Activated CD4-positive, alpha-beta T cell treated with anti-CD3 and anti-CD28 coated beads for 36 hours (primary cell): ENCODE data around the gene C6orf62. TPM values are rescaled to one million over a fixed set of nuclear protein-coding genes. Genes with fewer than 3 reads are reported as not detected.
"Not testable (repeated sequence)": the region's sequence is repeated elsewhere in the genome, so short reads cannot be mapped to it uniquely, and the experiment has no call there.

Experiments
- ATAC-seq: fragments of 200-7000 bp; cut with Tn5 transposase; one replicate; pipeline ENCODE4 v1.10.0; 2021; ENCODE audit warnings: mild to moderate bottlenecking, moderate library complexity
- CTCF ChIA-PET: fragments of 350-600 bp; sonication (Branson Sonifier 250); formaldehyde crosslinking; loops from one replicate; lab custom pipeline; 2021; ENCODE audit warnings: antibody characterized with exemption; lab: Charles Lee
- POLR2A ChIA-PET: fragments of 350-600 bp; sonication (Branson Sonifier 250); formaldehyde crosslinking; loops from one replicate; lab custom pipeline; 2021; ENCODE audit warnings: antibody characterized with exemption, inconsistent platforms; lab: Charles Lee
- DNase-seq: peaks from one replicate; pipeline ENCODE4 v3.0.0-alpha.2; 2020
- H3K27ac Mint-ChIP-seq: one replicate; pipeline ENCODE4 v1.8.0; 2021; ENCODE audit warnings: mixed read lengths
- H3K27me3 Mint-ChIP-seq: one replicate; pipeline ENCODE4 v1.8.0; 2021; ENCODE audit warnings: mixed read lengths
- H3K36me3 Mint-ChIP-seq: one replicate; pipeline ENCODE4 v1.8.0; 2021; ENCODE audit warnings: low read depth, mixed read lengths
- H3K4me1 Mint-ChIP-seq: one replicate; pipeline ENCODE4 v1.8.0; 2021; ENCODE audit warnings: mixed read lengths
- H3K4me3 Mint-ChIP-seq: one replicate; pipeline ENCODE4 v1.8.0; 2021; ENCODE audit warnings: mild to moderate bottlenecking, moderate library complexity, mixed read lengths
- H3K9me3 Mint-ChIP-seq: one replicate; pipeline ENCODE4 v1.8.0; 2021; ENCODE audit warnings: low read depth, mixed read lengths
- intact Hi-C, 2 experiments: fragments of 100-400 bp; cut with DNase I in 1 of 2; cut with micrococcal nuclease in 1 of 2; formaldehyde crosslinking; loops; one replicate each; pipeline versions ENCODE4 v1.14.2 to v1.15.1; 2022 to 2024; cut with DNase I, micrococcal nuclease
- total RNA-seq, 2 experiments: library from RNA; stranded (reverse); gene quantifications; one replicate each; pipeline ENCODE4 v1.2.3, GENCODE V29; 2021

The C6orf62 gene
- total RNA-seq, 2 experiments from 2014 or later = 141 to 147 TPM

DNA sequence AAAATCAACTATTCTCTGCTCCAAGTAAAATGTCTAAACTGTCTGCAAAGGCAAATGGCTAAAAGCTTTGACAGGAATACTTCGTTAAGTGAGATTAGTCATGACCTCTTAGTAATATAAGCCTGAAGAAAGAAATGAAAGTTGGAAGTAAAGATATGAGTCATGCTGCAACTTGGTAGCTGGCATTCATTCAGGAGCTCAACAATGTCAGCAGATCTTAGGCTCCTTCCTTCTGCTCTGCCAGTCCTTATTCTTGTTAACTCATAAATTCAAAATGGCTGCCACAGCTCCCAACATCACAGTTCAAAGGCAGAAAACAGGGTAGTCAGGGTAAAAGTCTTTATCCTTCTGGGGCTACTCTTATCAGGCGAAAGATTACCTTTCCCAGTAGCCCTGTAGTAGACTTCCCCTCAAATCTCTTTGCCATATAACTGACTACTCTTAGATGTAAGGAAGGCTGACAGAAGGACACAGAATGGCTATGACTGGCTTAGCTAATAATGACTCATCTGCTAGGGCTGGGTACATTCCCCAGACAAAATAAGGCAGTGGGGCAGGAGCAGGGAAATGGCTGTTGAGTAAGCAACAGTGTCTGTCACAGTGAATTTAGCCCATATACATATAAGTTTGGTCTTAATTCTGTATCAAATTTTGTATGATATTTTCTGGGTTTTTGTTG lies 24.4 kb upstream of the C6orf62 start:
- no peaks in the 10 kb centered on the region for H3K9me3 Mint-ChIP-seq
- H3K4me1 Mint-ChIP-seq = peaks cover 28% of the 10 kb centered on the region
- ChIA-PET CTCF (interaction anchor here (0.7 to 1.8 kb wide), 16 partner anchors 10 to 274 kb away, joined by 3 to 8 read pairs (median 4); partner anchors contain the start of genes ACOT13 and TDP2), POLR2A (interaction anchor here (0.5 to 1.4 kb wide), 4 partner anchors 18 to 266 kb away, joined by 3 to 23 read pairs (median 6); partner anchors contain the start of gene C6orf62)
- no peaks in the 10 kb centered on the region for H3K36me3 Mint-ChIP-seq
- H3K27me3 Mint-ChIP-seq = no peaks in the 10 kb centered on the region
- peak overlapping the region; percentile 82 for H3K27ac Mint-ChIP-seq
- intact Hi-C loops = loop anchor here (1.0 to 2.0 kb wide), 4 partner anchors 22 to 283 kb away; partner anchors contain the start of gene GMNN (in 1 of the 2)
- peak overlapping the region; percentile 17 for H3K4me3 Mint-ChIP-seq
- ATAC-seq (peak; percentile 94), DNase-seq (peak; percentile 61)

- Mint-ChIP-seq H3K27ac (peak overlapping the region; percentile 58), H3K27me3 (no peaks in the 10 kb centered on the region), H3K9me3 (no peaks in the 10 kb centered on the region), H3K36me3 (no peaks in the 10 kb centered on the region), H3K4me1 (peaks cover 28% of the 10 kb centered on the region), H3K4me3 (no peak overlapping the region)
- POLR2A ChIA-PET = interaction anchor here (1.4 kb wide), 1 partner anchor 23 kb away, joined by 23 read pairs; the partner anchor contains the start of gene C6orf62
- DNase-seq (no peak), ATAC-seq (no peak)
- intact Hi-C loops = loop anchor here in 1 of 2 experiments (2.0 kb wide), 1 partner anchor 41 kb away; no protein-coding TSS in a partner anchor
- CTCF ChIA-PET = interaction anchor here (0.7 to 1.8 kb wide), 11 partner anchors 14 to 276 kb away, joined by 3 to 8 read pairs (median 4); no protein-coding TSS in a partner anchor
These were observed 23.3 kb upstream of the C6orf62 start for GRCh38 chr6:24742216-24742738.

- Mint-ChIP-seq H3K4me3 (no peak overlapping the region), H3K27me3 (peaks cover 3% of the 10 kb centered on the region), H3K4me1 (peaks cover 29% of the 10 kb centered on the region), H3K9me3 (no peaks in the 10 kb centered on the region), H3K27ac (no peak overlapping the region), H3K36me3 (no peaks in the 10 kb centered on the region)
- DNase-seq (no peak), ATAC-seq (no peak)
- CTCF ChIA-PET = interaction anchor here (0.8 to 1.1 kb wide), 3 partner anchors 25 to 219 kb away, joined by 3 read pairs; no protein-coding TSS in a partner anchor
- POLR2A ChIA-PET = no interaction called here
- intact Hi-C loops = no loop called here
These were observed 21.9 kb upstream of the C6orf62 start for GRCh38 chr6:24740861-24741260.

GRCh38 chr6:24738741-24739140 lies 19.8 kb upstream of the C6orf62 start:
- H3K9me3 Mint-ChIP-seq = no peaks in the 10 kb centered on the region
- peaks cover 3% of the 10 kb centered on the region for H3K27me3 Mint-ChIP-seq
- ChIA-PET POLR2A (no interaction called here), CTCF (interaction anchor here (1.0 to 1.5 kb wide), 2 partner anchors 11 to 279 kb away, joined by 3 to 5 read pairs; no protein-coding TSS in a partner anchor)
- H3K4me3 Mint-ChIP-seq = no peak overlapping the region
- H3K27ac Mint-ChIP-seq = no peak overlapping the region
- intact Hi-C loops = no loop called here
- H3K36me3 Mint-ChIP-seq = no peaks in the 10 kb centered on the region
- DNase-seq (no peak), ATAC-seq (no peak)
- H3K4me1 Mint-ChIP-seq = peaks cover 22% of the 10 kb centered on the region

DNA sequence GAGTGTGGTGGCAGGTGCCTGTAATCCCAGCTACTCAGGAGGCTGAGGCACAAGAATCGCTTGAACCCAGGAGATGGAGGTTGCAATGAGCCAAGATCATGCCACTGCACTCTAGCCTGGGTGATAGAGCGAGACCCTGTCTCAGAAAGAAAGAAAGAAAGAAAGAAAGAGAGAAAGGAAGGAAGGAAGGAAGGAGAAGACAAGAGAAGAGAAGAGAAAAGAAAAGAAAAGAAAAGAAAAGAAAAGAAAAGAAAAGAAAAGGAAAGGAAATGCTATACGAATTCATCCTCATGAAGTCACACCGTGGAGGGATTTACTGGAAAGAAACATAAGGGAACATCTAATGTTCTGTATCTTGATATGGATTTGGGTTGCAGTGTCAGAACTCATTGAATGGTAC lies 15.8 kb upstream of the C6orf62 start:
- intact Hi-C loops, H3K27me3 Mint-ChIP-seq, H3K4me1 Mint-ChIP-seq, H3K4me3 Mint-ChIP-seq, POLR2A ChIA-PET, H3K27ac Mint-ChIP-seq, ATAC-seq, H3K36me3 Mint-ChIP-seq, DNase-seq: not testable (repeated sequence)
- peaks cover 13% of the 10 kb centered on the region for H3K9me3 Mint-ChIP-seq
- CTCF ChIA-PET = interaction anchor here (1.2 to 1.4 kb wide), 2 partner anchors 10 to 98 kb away, joined by 3 read pairs; no protein-coding TSS in a partner anchor

DNA sequence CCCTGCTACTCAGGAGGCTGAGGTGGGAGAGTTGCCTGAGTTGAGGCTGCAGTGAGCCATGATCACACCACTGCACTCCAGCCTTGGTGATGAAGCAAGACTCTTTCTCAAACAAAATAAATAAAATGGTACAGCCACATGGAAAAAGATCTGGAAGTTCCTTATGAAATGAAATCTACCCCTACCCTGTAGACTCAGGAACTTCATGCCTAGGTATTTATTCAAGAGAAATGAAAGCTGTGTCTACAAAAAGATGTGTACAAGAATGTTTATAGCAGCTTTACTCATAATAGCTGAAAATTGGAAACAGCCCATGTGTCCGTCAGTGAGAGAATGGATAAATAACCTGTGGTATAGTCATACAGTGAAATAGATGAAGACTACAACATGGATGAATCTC lies 15.2 kb upstream of the C6orf62 start:
- Mint-ChIP-seq H3K27ac (no peak overlapping the region), H3K36me3 (peaks cover 5% of the 10 kb centered on the region), H3K4me1 (peaks cover 4% of the 10 kb centered on the region), H3K4me3 (no peak overlapping the region), H3K9me3 (peaks cover 13% of the 10 kb centered on the region), H3K27me3 (peaks cover 3% of the 10 kb centered on the region)
- POLR2A ChIA-PET = no interaction called here
- DNase-seq (no peak), ATAC-seq (no peak)
- intact Hi-C loops = no loop called here
- CTCF ChIA-PET = no interaction called here

DNA sequence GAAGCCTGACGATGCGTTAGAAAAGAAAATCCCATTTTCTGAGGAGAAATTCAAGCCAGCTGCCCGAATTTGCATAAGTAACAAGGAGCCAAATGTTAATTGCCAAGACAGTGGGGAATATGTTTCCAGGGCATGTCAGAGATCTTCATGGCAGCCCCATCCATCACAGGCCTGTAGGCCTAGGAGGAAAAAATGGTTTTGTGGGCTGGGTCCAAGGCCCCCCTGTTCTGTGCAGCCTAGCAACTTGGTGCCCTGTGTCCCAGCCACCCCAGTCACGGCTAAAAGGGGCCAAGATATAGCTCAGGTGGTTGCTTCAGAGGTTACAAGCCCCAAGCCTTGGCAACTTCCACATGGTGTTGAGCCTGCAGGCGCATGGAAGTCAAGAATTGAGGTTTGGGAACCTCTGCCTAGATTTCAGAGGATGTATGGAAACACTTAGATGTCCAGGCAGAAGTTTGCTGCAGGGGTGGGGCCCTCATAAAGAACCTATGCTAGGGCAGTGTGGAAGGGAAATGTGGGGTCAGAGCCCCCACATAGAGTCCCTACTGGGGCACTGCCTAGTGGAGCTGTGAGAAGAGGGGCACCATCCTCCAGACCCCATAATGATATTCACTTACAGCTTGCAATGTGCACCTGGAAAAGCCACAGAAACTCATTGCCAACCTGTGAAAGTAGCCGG lies 12.6 kb upstream of the C6orf62 start:
- H3K27ac Mint-ChIP-seq, H3K27me3 Mint-ChIP-seq, DNase-seq, ATAC-seq, intact Hi-C loops, H3K4me1 Mint-ChIP-seq, H3K36me3 Mint-ChIP-seq, POLR2A ChIA-PET, H3K4me3 Mint-ChIP-seq: not testable (repeated sequence)
- CTCF ChIA-PET = interaction anchor here (0.5 kb wide), 1 partner anchor 823 kb away, joined by 3 read pairs; no protein-coding TSS in a partner anchor
- peaks cover 13% of the 10 kb centered on the region for H3K9me3 Mint-ChIP-seq

- CTCF ChIA-PET = interaction anchor here (0.5 kb wide), 1 partner anchor 824 kb away, joined by 3 read pairs; no protein-coding TSS in a partner anchor
- intact Hi-C loops, H3K27ac Mint-ChIP-seq: not testable (repeated sequence)
These were observed 11.7 kb upstream of the C6orf62 start for GRCh38 chr6:24730653-24731052.

GRCh38 chr6:24723270-24723669 lies 4.3 kb upstream of the C6orf62 start:
- Mint-ChIP-seq H3K4me3 (no peak overlapping the region), H3K27ac (no peak overlapping the region), H3K9me3 (no peaks in the 10 kb centered on the region), H3K27me3 (peaks cover 2% of the 10 kb centered on the region), H3K4me1 (peaks cover 9% of the 10 kb centered on the region), H3K36me3 (peaks cover 21% of the 10 kb centered on the region)
- ChIA-PET POLR2A (no interaction called here), CTCF (interaction anchor here (1.6 kb wide), 1 partner anchor 43 kb away, joined by 3 read pairs; no protein-coding TSS in a partner anchor)
- intact Hi-C loops = no loop called here
- ATAC-seq = no peak
- no peak for DNase-seq

More at GRCh38 chr6:24730653-24731052, 11.7 kb upstream of the C6orf62 start:
- ATAC-seq, H3K4me1 Mint-ChIP-seq, H3K27me3 Mint-ChIP-seq, DNase-seq, H3K36me3 Mint-ChIP-seq, H3K4me3 Mint-ChIP-seq, POLR2A ChIA-PET: not testable (repeated sequence)
- H3K9me3 Mint-ChIP-seq = peaks cover 13% of the 10 kb centered on the region

- CTCF ChIA-PET = interaction anchor here (0.6 to 1.3 kb wide), 8 partner anchors 22 to 296 kb away, joined by 3 to 6 read pairs (median 3); partner anchors contain the start of genes ACOT13 and TDP2
These were observed 2.7 kb upstream of the C6orf62 start for GRCh38 chr6:24721461-24722215.

More at GRCh38 chr6:24721461-24722215, 2.7 kb upstream of the C6orf62 start:
- intact Hi-C loops = loop anchor here (1.0 to 2.0 kb wide), 6 partner anchors 22 to 297 kb away; partner anchors contain the start of gene TDP2 (in 2 of the 2)
- Mint-ChIP-seq H3K27ac (peak overlapping the region; percentile 98), H3K9me3 (no peaks in the 10 kb centered on the region), H3K4me1 (peaks cover 24% of the 10 kb centered on the region), H3K36me3 (peaks cover 37% of the 10 kb centered on the region), H3K4me3 (peak overlapping the region; percentile 99), H3K27me3 (no peaks in the 10 kb centered on the region)
- POLR2A ChIA-PET = interaction anchor here (0.5 to 1.6 kb wide), 6 partner anchors 21 to 167 kb away, joined by 3 to 7 read pairs (median 3); partner anchors contain the start of genes ACOT13 and TDP2
- no peak for DNase-seq
- peak; percentile 62 for ATAC-seq
